Left renal cortex interstitium (tissue), 4 donors: ENCODE results near the gene ALCAM. TPM values are rescaled to one million over a fixed set of nuclear protein-coding genes. Genes with fewer than 3 reads are reported as not detected.
"Not testable (repeated sequence)": the region's sequence is repeated elsewhere in the genome, so short reads cannot be mapped to it uniquely, and the experiment has no call there.

Experiments
- DNase-seq, 4 donors: peaks; one replicate each; pipeline ENCODE4 v3.0.0-alpha.2; 2013; ENCODE audit warnings: low read depth in 4 of 4, low spot score in 2 of 4, missing footprints in 1 of 4
- polyA plus RNA-seq, 4 donors: library from polyadenylated mRNA; unstranded; fragments of 120-200 nt; gene quantifications; one replicate each; pipeline ENCODE4 v1.2.1, GENCODE V29; 2013; ENCODE audit not compliant: insufficient read length in 4 of 4

Gene ALCAM
- polyA plus RNA-seq, 4 donors: 108 to 158 (median 121) TPM

DNA sequence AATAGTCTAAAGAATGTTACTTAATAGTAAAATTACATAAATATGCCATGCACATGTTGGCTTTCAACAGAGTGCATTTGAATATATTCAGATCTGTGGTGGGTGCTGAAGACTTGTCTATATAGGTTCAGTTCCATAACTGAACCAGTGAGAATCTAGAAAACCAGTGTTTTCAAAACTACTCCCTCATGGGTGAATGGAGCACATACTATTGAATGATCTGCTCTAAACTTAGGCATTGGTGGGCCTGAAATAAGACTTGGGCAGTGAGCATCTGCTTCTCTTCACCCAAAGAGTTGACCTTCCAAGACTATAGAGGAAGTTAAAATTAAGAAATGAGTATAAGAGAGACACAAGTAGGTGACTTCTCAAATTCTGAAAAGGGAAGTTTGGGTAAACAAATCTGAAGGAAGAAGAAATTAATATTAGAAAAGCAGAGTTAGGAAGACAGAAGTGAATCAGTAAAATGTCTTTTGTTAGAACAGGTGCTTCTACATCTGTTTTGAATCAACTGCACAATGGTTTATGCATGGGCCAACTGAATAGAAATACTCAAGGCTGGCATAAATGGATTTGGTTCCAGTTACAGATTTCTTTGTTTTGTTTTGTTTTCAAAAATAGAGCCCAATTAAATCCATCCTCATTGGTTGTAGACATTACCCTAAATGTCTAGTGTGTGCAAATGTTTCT lies 19.3 kb downstream of the ALCAM start:
- DNase-seq: no peak

GRCh38 chr3:105387122-105387751 lies 20.5 kb downstream of the ALCAM start:
- DNase-seq: no peak

DNA sequence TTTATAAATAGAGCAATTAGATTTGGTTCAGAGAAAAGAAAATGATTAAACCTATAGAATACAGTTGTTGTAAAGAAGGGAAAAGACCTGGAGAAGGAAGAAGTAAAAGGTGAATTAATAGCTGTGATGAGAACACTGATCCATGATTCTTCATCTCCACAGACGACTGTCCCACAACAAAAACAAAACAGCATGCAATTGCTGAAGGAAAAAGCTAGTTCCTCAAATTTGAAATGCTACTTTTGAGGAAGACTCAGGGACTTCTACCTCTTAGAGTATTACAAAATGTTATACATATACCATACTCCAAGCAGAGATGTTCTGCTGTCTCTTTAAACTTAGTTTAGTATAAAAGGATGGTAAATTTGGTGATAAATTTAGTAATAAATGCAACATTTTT lies 21.5 kb downstream of the ALCAM start:
- no peak for DNase-seq

- DNase-seq: not testable (repeated sequence)
Measured at GRCh38 chr3:105389759-105390158, 23.1 kb downstream of the ALCAM start.

GRCh38 chr3:105392598-105392997 lies 25.9 kb downstream of the ALCAM start:
- not testable (repeated sequence) for DNase-seq

DNA sequence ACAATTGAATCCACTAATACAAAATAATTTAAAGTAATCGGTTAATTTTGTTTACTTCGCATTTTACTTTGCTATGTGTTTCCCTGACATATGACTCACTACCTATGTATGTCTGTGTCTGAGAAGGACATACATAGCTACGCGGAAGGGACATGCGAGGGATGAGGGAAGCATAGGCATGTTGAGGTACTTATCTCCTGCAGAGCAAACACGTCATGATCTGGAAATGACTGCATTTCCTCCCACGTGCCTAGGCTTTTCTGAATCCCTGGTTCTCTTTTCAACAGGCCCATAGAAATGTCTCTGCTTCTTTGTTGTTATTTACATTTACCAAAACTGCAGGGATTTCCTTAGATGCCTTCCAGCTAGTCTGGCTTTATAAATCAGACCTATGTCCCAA lies 27.5 kb downstream of the ALCAM start:
- DNase-seq: no peak

GRCh38 chr3:105397974-105398373 lies 31.3 kb downstream of the ALCAM start:
- DNase-seq: no peak

DNA sequence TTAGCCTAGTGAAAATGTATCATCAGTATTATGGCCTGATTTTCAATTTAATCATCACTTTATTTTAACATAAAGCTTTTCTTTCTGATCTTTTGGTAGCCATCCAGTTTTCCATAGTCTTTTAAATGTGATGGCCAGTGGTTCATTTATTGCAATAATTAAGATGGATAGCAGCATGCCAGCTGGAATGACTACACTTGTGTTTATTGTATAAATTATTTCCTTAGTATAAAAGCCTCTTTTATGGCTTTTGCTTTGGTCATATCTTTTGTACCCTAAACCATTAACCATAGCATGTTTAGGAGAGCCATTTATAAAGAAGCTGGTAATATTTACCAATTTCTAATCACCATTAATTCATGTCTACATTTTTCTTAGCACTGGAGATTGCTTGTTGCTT lies 31.7 kb downstream of the ALCAM start:
- DNase-seq: no peak

DNA sequence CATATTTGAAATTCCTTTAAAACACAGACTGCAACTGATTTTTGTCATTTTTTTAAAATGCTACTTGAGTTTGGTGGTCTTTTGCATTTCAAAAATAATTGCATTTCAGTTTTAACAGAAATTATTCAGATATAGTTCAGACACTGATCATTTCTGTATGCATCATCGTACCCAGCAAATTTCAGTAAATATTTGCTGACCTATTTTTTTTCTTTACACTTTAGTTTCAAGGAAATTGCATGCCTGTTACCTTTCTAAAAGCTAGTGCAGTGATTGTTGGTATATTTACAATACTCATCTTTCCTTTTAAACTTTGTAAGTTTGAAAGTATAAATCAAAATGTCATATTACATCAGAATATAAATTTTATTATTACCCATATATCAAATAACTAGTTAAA lies 32.4 kb downstream of the ALCAM start:
- no peak for DNase-seq

GRCh38 chr3:105399611-105400010 lies 32.9 kb downstream of the ALCAM start:
- no peak for DNase-seq

DNA sequence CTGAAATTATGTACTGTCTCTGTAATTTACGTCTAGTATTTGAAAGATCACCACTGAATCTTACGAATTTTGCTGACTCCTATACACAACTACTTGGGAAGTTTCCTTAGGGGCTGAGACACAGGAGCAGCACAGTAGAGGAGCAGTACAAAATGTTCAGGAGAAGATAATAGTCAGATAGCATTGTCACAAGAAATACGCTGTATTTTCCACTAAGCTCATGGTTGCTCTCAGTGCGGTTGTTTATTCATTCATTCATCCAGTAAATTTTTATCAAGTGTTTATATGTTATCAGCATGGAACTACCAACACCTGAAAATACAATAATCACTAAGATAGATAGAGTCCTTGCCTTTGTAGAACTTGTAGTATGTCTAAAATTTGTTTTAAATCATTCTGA lies 34.5 kb downstream of the ALCAM start:
- no peak for DNase-seq

- no peak for DNase-seq
Measured at GRCh38 chr3:105401691-105402149, 35.0 kb downstream of the ALCAM start.

DNA sequence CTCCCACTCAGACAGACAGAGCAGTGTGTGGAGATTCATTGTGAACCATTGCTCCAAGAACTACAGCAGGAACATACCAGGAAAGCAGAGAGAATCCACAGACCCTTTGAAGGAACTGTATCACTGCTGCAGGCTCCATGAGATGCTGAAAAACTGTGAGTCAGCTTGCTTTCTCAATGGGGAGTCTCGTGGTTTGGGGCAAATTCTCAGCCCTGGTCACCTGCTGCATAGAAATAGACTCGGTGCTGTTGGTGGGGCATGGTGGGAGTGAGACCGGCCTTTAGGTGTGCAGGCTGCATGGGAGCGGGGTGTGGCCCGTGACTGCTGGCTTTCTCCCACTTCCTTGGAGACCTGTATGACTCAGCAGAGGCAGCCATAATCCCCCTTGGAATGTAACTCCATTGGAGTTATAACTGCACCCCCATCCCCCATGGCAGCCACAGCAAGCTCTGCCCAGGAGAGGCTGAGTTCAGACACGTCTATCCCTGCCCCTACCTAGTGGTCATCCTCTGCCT lies 35.6 kb downstream of the ALCAM start:
- no peak for DNase-seq

DNA sequence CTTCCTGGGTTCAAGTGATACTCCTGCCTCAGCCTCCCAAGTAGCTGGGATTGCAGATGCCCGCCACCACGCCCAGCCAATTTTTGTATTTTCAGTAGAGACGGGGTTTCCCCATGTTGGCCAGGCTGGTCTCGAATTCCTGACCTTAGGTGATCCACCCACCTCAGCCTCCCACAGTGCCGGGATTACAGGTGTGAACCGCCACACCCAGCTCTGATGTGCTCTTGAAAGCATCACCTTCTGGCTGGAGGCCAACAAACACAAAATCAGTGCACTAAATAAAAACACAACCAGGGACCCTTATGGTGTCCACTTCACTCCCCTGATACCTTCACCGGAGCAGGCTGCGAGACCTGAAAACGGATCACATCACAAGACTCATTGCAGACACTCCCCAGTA lies 36.3 kb downstream of the ALCAM start:
- not testable (repeated sequence) for DNase-seq

GRCh38 chr3:105406268-105406667 lies 39.6 kb downstream of the ALCAM start:
- DNase-seq: no peak

DNA sequence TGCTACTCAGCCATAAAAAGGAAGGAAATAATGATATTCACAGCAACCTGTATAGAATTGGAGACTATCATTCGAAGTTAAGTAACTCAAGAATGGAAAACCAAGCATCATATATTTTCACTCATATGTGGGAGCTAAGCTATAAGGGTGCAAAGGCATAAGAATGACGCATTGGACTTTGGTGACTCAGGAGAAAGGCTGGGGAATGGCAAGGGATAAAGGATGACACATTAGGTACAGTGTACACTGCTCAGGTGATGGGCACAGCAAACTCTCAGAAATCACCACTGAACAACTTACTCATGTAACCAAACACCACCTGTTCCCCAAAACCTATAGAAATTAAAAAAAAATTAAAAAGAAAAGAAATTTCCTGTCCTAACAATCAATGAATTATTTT lies 42.7 kb downstream of the ALCAM start:
- DNase-seq: no peak

- DNase-seq: no peak
Measured at GRCh38 chr3:105413343-105413887, 46.7 kb downstream of the ALCAM start.

- no peak for DNase-seq
Measured at GRCh38 chr3:105414841-105415240, 48.1 kb downstream of the ALCAM start.

GRCh38 chr3:105415951-105416350 lies 49.2 kb downstream of the ALCAM start:
- DNase-seq: no peak

DNA sequence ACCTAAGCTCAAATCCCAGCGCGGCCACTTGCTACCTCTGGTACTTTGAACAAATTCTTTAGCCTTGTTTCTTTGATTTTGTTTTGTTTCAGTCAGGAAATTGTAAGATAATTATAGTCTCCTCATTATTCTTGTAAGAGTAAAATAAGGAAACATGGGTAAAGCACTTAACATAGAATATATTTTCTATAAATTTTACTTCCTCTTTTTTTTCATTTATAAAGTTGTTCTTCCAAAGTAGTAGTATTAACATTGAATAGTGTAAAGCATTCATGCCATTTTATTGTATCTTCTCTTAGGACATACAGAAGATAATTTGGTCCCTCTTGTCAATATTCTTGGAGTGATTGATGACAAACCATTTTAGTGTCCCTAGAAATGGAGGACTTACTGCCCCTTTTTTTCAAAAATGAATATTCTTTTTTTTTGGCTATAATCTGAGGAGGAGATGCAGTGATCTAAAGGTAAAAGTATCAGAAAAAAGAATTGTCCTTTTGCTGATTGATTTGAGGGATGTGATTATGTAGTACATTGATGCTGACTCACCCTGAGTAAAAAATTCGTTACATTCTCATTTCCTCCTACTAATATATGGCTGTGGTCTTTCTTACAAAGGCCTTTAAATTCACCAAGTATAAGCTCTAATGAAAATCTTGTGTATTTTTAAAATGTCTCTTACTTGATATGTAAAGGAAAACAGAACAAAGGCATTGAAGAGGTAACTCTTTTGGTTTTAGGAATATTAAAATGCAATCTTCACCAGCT lies 51.0 kb downstream of the ALCAM start:
- no peak for DNase-seq

- no peak for DNase-seq
Measured at GRCh38 chr3:105422645-105423044, 55.9 kb downstream of the ALCAM start.
